Activated CD8-positive, alpha-beta T cell treated with anti-CD3 and anti-CD28 coated beads for 36 hours (primary cell): ENCODE measurements around the gene SALL3. TPM values are rescaled to one million over a fixed set of nuclear protein-coding genes. Genes with fewer than 3 reads are reported as not detected.

Experiments
- ATAC-seq: fragments of 200-7000 bp; cut with Tn5 transposase; one replicate; pipeline ENCODE4 v1.10.0; 2021; ENCODE audit warnings: mild to moderate bottlenecking, moderate library complexity
- CTCF ChIA-PET: fragments of 350-600 bp; sonication (Branson Sonifier 250); formaldehyde crosslinking; loops from one replicate; lab custom pipeline; 2021; ENCODE audit warnings: antibody characterized with exemption; lab: Charles Lee
- POLR2A ChIA-PET: fragments of 350-600 bp; sonication (Branson Sonifier 250); formaldehyde crosslinking; loops from one replicate; lab custom pipeline; 2021; ENCODE audit warnings: antibody characterized with exemption; lab: Charles Lee
- DNase-seq: peaks from one replicate; pipeline ENCODE4 v3.0.0-alpha.2; 2020
- H3K27ac Mint-ChIP-seq: one replicate; pipeline ENCODE4 v1.8.0; 2021; ENCODE audit warnings: mild to moderate bottlenecking, mixed read lengths
- H3K27me3 Mint-ChIP-seq: one replicate; pipeline ENCODE4 v1.8.0; 2021; ENCODE audit warnings: mixed read lengths
- H3K36me3 Mint-ChIP-seq: one replicate; pipeline ENCODE4 v1.8.0; 2021; ENCODE audit warnings: low read depth, mixed read lengths
- H3K4me1 Mint-ChIP-seq: one replicate; pipeline ENCODE4 v1.8.0; 2021; ENCODE audit warnings: low read depth, mixed read lengths
- H3K4me3 Mint-ChIP-seq: one replicate; pipeline ENCODE4 v1.8.0; 2021; ENCODE audit warnings: mild to moderate bottlenecking, moderate library complexity, mixed read lengths
- H3K9me3 Mint-ChIP-seq: one replicate; pipeline ENCODE4 v1.8.0; 2021; ENCODE audit warnings: mixed read lengths
- CTCF ChIP-seq: fragments of 200-600 bp; IDR thresholded peaks from one replicate; pipeline ENCODE4 v1.8.0; 2022; ENCODE audit warnings: antibody characterized with exemption, mild to moderate bottlenecking
- intact Hi-C: fragments of 100-400 bp; cut with micrococcal nuclease; formaldehyde crosslinking; loops from one replicate; pipeline ENCODE4 v1.10.0; 2022
- total RNA-seq, 2 experiments: library from RNA; stranded (reverse); gene quantifications; one replicate each; pipeline ENCODE4 v1.2.3, GENCODE V29; 2021

Gene SALL3
- total RNA-seq, 2 experiments from 2014 or later: not detected

- TF ChIP-seq CTCF: no peak
- DNase-seq (no peak), ATAC-seq (no peak)
- Mint-ChIP-seq H3K27ac (no peak overlapping the region), H3K9me3 (no peaks in the 10 kb centered on the region), H3K36me3 (no peaks in the 10 kb centered on the region), H3K4me3 (no peak overlapping the region), H3K27me3 (peaks cover 63% of the 10 kb centered on the region), H3K4me1 (peaks cover 13% of the 10 kb centered on the region)
- ChIA-PET CTCF (no interaction called here), POLR2A (interaction anchor here (0.6 kb wide), 1 partner anchor 532 kb away, joined by 3 read pairs; no protein-coding TSS in a partner anchor)
- intact Hi-C loops: loop anchor here (5.0 kb wide), 1 partner anchor 105 kb away; no protein-coding TSS in a partner anchor
These were observed 2.5 kb downstream of the SALL3 start for GRCh38 chr18:78981989-78982620.

- ATAC-seq (no peak), DNase-seq (no peak)
- Mint-ChIP-seq H3K27ac (no peak overlapping the region), H3K4me1 (peaks cover 6% of the 10 kb centered on the region), H3K4me3 (no peak overlapping the region), H3K27me3 (peaks cover 59% of the 10 kb centered on the region), H3K9me3 (no peaks in the 10 kb centered on the region), H3K36me3 (no peaks in the 10 kb centered on the region)
- intact Hi-C loops: loop anchor here (5.0 kb wide), 1 partner anchor 106 kb away; no protein-coding TSS in a partner anchor
- ChIA-PET CTCF (interaction anchor here (3.7 kb wide), 1 partner anchor 8 kb away, joined by 12 read pairs; no protein-coding TSS in a partner anchor), POLR2A (no interaction called here)
- TF ChIP-seq CTCF: no peak
These were observed 3.9 kb downstream of the SALL3 start for GRCh38 chr18:78983512-78983911.

GRCh38 chr18:78984941-78985784, 5.5 kb downstream of the SALL3 start:
- Mint-ChIP-seq H3K27me3 (peaks cover 59% of the 10 kb centered on the region), H3K9me3 (no peaks in the 10 kb centered on the region), H3K36me3 (no peaks in the 10 kb centered on the region), H3K4me1 (peaks cover 6% of the 10 kb centered on the region), H3K27ac (no peak overlapping the region), H3K4me3 (no peak overlapping the region)
- peak; percentile 68 for ATAC-seq
- peak; percentile 55 for DNase-seq
- TF ChIP-seq CTCF: no peak
- POLR2A ChIA-PET: no interaction called here
- CTCF ChIA-PET: interaction anchor here (1.0 to 3.7 kb wide), 4 partner anchors 10 to 110 kb away, joined by 3 to 21 read pairs (median 8); no protein-coding TSS in a partner anchor
- intact Hi-C loops: loop anchor here (5.0 kb wide), 1 partner anchor 108 kb away; no protein-coding TSS in a partner anchor

GRCh38 chr18:78986018-78986481, 6.4 kb downstream of the SALL3 start:
- Mint-ChIP-seq H3K36me3 (no peaks in the 10 kb centered on the region), H3K27ac (no peak overlapping the region), H3K27me3 (peaks cover 62% of the 10 kb centered on the region), H3K4me1 (peaks cover 6% of the 10 kb centered on the region), H3K4me3 (no peak overlapping the region), H3K9me3 (no peaks in the 10 kb centered on the region)
- TF ChIP-seq CTCF: peak; percentile 53
- ChIA-PET CTCF (interaction anchor here (0.9 to 3.7 kb wide), 6 partner anchors 11 to 262 kb away, joined by 3 to 21 read pairs (median 4); no protein-coding TSS in a partner anchor), POLR2A (interaction anchor here (0.6 kb wide), 1 partner anchor 106 kb away, joined by 7 read pairs; no protein-coding TSS in a partner anchor)
- ATAC-seq (peak; percentile 51), DNase-seq (peak; percentile 27)
- intact Hi-C loops: no loop called here
